Adrenal gland (tissue), 5 donors: ENCODE results near the gene CKS2.

ENCODE experiments used
- CTCF ChIP-seq, 6 experiments: fragments of 450-650 bp in 4 of 6; fragments of 200-600 bp in 2 of 6; sonication (generic) in 1 of 6; IDR thresholded peaks; 1 replicate in 5 of 6; 2 replicates in 1 of 6; pipeline versions ENCODE4 v1.5.1 to v1.8.0; 2016 to 2021; ENCODE audit warnings: antibody characterized with exemption in 6 of 6, mild to moderate bottlenecking in 2 of 6, moderate library complexity in 1 of 6
- POLR2A ChIP-seq, 2 donors: fragments of 450-650 bp; IDR thresholded peaks; one replicate each; pipeline ENCODE4 v1.6.1; 2017; ENCODE audit warnings: antibody characterized with exemption in 2 of 2, mild to moderate bottlenecking in 2 of 2, moderate library complexity in 1 of 2
- donor health status: DM: no; HTN: no; CAD: no.

- TF ChIP-seq CTCF (IDR thresholded peaks at IDR 0.05), result no peak
- no peak for TF ChIP-seq POLR2A (IDR thresholded peaks at IDR 0.05)
Measured at GRCh38 chr9:89323390-89323789, 12.4 kb downstream of the CKS2 start.
